Vagina (tissue), 2 donors: ENCODE measurements around the gene STK16. TPM values are rescaled to one million over a fixed set of nuclear protein-coding genes. Genes with fewer than 3 reads are reported as not detected.

Experiments used
- DNase-seq, 2 donors: peaks; one replicate each; pipeline ENCODE4 v3.0.0-alpha.2; 2017; ENCODE audit errors: extremely low spot score in 2 of 2
- H3K27ac ChIP-seq: fragments of 200-600 bp; sonication (generic); one replicate; pipeline ENCODE4 v1.5.1; 2019
- H3K27me3 ChIP-seq: fragments of 200-600 bp; sonication (generic); one replicate; pipeline ENCODE4 v1.5.1; 2019
- H3K36me3 ChIP-seq, 2 donors: fragments of 200-600 bp; sonication (generic); one replicate each; pipeline ENCODE4 v1.5.1; 2017 to 2019
- H3K4me1 ChIP-seq: fragments of 200-600 bp; sonication (generic); one replicate; pipeline ENCODE4 v1.5.1; 2019
- H3K4me3 ChIP-seq, 2 donors: fragments of 200-600 bp; sonication (generic); 1 replicate in 1 of 2; 2 replicates in 1 of 2; pipeline ENCODE4 v1.5.1; 2016 to 2019
- H3K9me3 ChIP-seq: fragments of 200-600 bp; sonication (generic); one replicate; pipeline ENCODE4 v1.5.1; 2019
- CTCF ChIP-seq, 3 experiments: fragments of 450-650 bp in 2 of 3; fragments of 200-600 bp in 1 of 3; sonication (generic) in 1 of 3; IDR thresholded peaks; one replicate each; pipeline ENCODE4 v1.5.1; 2017 to 2019; ENCODE audit warnings: antibody characterized with exemption in 3 of 3, mild to moderate bottlenecking in 2 of 3, moderate library complexity in 2 of 3
- POLR2A ChIP-seq, 2 donors: fragments of 450-650 bp; IDR thresholded peaks; one replicate each; pipeline ENCODE4 v1.6.1; 2017; ENCODE audit warnings: antibody characterized with exemption in 2 of 2, mild to moderate bottlenecking in 2 of 2, moderate library complexity in 2 of 2
- POLR2AphosphoS5 ChIP-seq, 2 donors: sonication (generic); formaldehyde crosslinking; IDR thresholded peaks; one replicate each; pipeline ENCODE4 v1.9.0; 2017; ENCODE audit warnings: antibody characterized with exemption in 2 of 2, mild to moderate bottlenecking in 2 of 2, low read depth in 1 of 2; ENCODE audit not compliant: insufficient read depth in 1 of 2
- intact Hi-C: fragments of 100-400 bp; cut with DNase I; formaldehyde crosslinking; loops from one replicate; pipeline ENCODE4 v1.15.1; 2023
- total RNA-seq: library from RNA; depleted of rRNA; stranded (reverse); fragments of >200 nt; gene quantifications from one replicate; pipeline ENCODE4 v1.2.3, GENCODE V29; 2016

STK16 gene
- total RNA-seq, 1 donor from 2014 or later = 12.8 TPM

- Histone ChIP-seq H3K36me3 (peaks cover 0 to 14% of the 10 kb centered on the region in 2 donors), H3K27ac (peak overlapping the region; percentile 81), H3K27me3 (no peaks in the 10 kb centered on the region), H3K9me3 (no peaks in the 10 kb centered on the region), H3K4me3 (no peak overlapping the region), H3K4me1 (peaks cover 86% of the 10 kb centered on the region)
- intact Hi-C loops = no loop called here
- TF ChIP-seq CTCF (IDR thresholded peaks at IDR 0.05) = no peak
- no peak for DNase-seq
These were observed 2.7 kb downstream of the STK16 start for GRCh38 chr2:219247678-219248642.

- H3K9me3 ChIP-seq = no peaks in the 10 kb centered on the region
- peaks cover 91% of the 10 kb centered on the region for H3K4me1 ChIP-seq
- TF ChIP-seq POLR2AphosphoS5 (IDR thresholded peaks at IDR 0.05; ENCODE audit: insufficient read depth in 1 of 2, low read depth in 1 of 2) (no peak), POLR2A (IDR thresholded peaks at IDR 0.05) (no peak), CTCF (IDR thresholded peaks at IDR 0.05) (no peak)
- no peaks in the 10 kb centered on the region for H3K27me3 ChIP-seq
- H3K4me3 ChIP-seq = peak overlapping the region in 1 of 2 donors; percentile 11
- peaks cover 0 to 14% of the 10 kb centered on the region in 2 donors for H3K36me3 ChIP-seq
- intact Hi-C loops = no loop called here
- H3K27ac ChIP-seq = peak overlapping the region; percentile 81
- no peak for DNase-seq
These were observed 3.5 kb downstream of the STK16 start for GRCh38 chr2:219248845-219249202.

- peaks cover 0 to 14% of the 10 kb centered on the region in 2 donors for H3K36me3 ChIP-seq
- H3K4me1 ChIP-seq = peaks cover 88% of the 10 kb centered on the region
- H3K4me3 ChIP-seq = peak overlapping the region in 1 of 2 donors; percentile 11
- no peaks in the 10 kb centered on the region for H3K9me3 ChIP-seq
- intact Hi-C loops = no loop called here
- no peak for TF ChIP-seq POLR2A (IDR thresholded peaks at IDR 0.05)
- no peak for TF ChIP-seq CTCF (IDR thresholded peaks at IDR 0.05)
- TF ChIP-seq POLR2AphosphoS5 (IDR thresholded peaks at IDR 0.05; ENCODE audit: insufficient read depth in 1 of 2, low read depth in 1 of 2) = peak; percentile 51 to 63
- peak in 1 of 2 donors; percentile 93 for DNase-seq
- H3K27me3 ChIP-seq = no peaks in the 10 kb centered on the region
- H3K27ac ChIP-seq = peak overlapping the region; percentile 81
These were observed 4.1 kb downstream of the STK16 start for GRCh38 chr2:219249203-219249980.

GRCh38 chr2:219250049-219250781 lies 4.9 kb downstream of the STK16 start:
- no peaks in the 10 kb centered on the region for H3K27me3 ChIP-seq

GRCh38 chr2:219251656-219252055 lies 6.4 kb downstream of the STK16 start:
- H3K4me1 ChIP-seq = peaks cover 79% of the 10 kb centered on the region
- H3K27ac ChIP-seq = peak overlapping the region; percentile 81
- H3K36me3 ChIP-seq = peaks cover 0 to 14% of the 10 kb centered on the region in 2 donors
- H3K27me3 ChIP-seq = no peaks in the 10 kb centered on the region
- TF ChIP-seq POLR2AphosphoS5 (IDR thresholded peaks at IDR 0.05; ENCODE audit: insufficient read depth in 1 of 2, low read depth in 1 of 2) (no peak), CTCF (IDR thresholded peaks at IDR 0.05) (no peak), POLR2A (IDR thresholded peaks at IDR 0.05) (no peak)
- H3K4me3 ChIP-seq = peak overlapping the region in 1 of 2 donors; percentile 69
- DNase-seq = no peak
- intact Hi-C loops = no loop called here
- H3K9me3 ChIP-seq = no peaks in the 10 kb centered on the region

More at GRCh38 chr2:219250049-219250781, 4.9 kb downstream of the STK16 start:
- H3K9me3 ChIP-seq = no peaks in the 10 kb centered on the region
- DNase-seq = no peak
- H3K4me1 ChIP-seq = peaks cover 90% of the 10 kb centered on the region
- H3K27ac ChIP-seq = peak overlapping the region; percentile 81
- H3K4me3 ChIP-seq = no peak overlapping the region
- TF ChIP-seq POLR2A (IDR thresholded peaks at IDR 0.05) (no peak), POLR2AphosphoS5 (IDR thresholded peaks at IDR 0.05; ENCODE audit: insufficient read depth in 1 of 2, low read depth in 1 of 2) (no peak)
- intact Hi-C loops = no loop called here
- H3K36me3 ChIP-seq = peaks cover 0 to 14% of the 10 kb centered on the region in 2 donors
